GM23338 (cell line): ENCODE results near the gene AIMP1.

Source experiments
- CREB1 ChIP-seq: fragments of 250-450 bp; sonication (Bioruptor Pico); IDR thresholded peaks from 2 replicates; pipeline ENCODE4 v1.5.0; 2020; ENCODE audit warnings: low read depth, mild to moderate bottlenecking, moderate library complexity
- CTCF ChIP-seq, 2 experiments: fragments of 200-600 bp in 1 of 2; sonication (generic) in 1 of 2; conservative IDR thresholded peaks; 2 replicates each; pipeline versions ENCODE4 v1.5.1 to v1.6.1; 2016 to 2017; ENCODE audit warnings: antibody characterized with exemption in 2 of 2, low read depth in 2 of 2, mild to moderate bottlenecking in 2 of 2, moderate library complexity in 1 of 2
- ETS1 ChIP-seq: IDR thresholded peaks from 2 replicates; pipeline ENCODE4 v1.6.1; 2016; ENCODE audit warnings: antibody characterized with exemption
- EZH2 ChIP-seq: fragments of 200-600 bp; sonication (generic); IDR thresholded peaks from one replicate; pipeline ENCODE4 v1.8.0; 2017; ENCODE audit warnings: antibody characterized with exemption, mild to moderate bottlenecking, low read depth; ENCODE audit not compliant: unreplicated experiment
- EZH2phosphoT487 ChIP-seq: fragments of 200-600 bp; sonication (generic); IDR thresholded peaks from one replicate; pipeline ENCODE4 v1.8.1; 2018; ENCODE audit warnings: antibody characterized with exemption; ENCODE audit not compliant: unreplicated experiment
- JUNB ChIP-seq: IDR thresholded peaks from one replicate; pipeline ENCODE4 v1.6.1; 2016; ENCODE audit warnings: antibody characterized with exemption; ENCODE audit not compliant: unreplicated experiment
- NANOG ChIP-seq: IDR thresholded peaks from 2 replicates; pipeline ENCODE4 v1.6.1; 2016; ENCODE audit warnings: antibody characterized with exemption, borderline replicate concordance
- POLR2AphosphoS5 ChIP-seq: IDR thresholded peaks from 2 replicates; pipeline ENCODE4 v1.6.1; 2016; ENCODE audit warnings: antibody characterized with exemption, low read depth
- REST ChIP-seq: IDR thresholded peaks from one replicate; pipeline ENCODE4 v1.6.1; 2018; ENCODE audit warnings: antibody characterized with exemption; ENCODE audit not compliant: unreplicated experiment
- STAT1 ChIP-seq: IDR thresholded peaks from one replicate; pipeline ENCODE4 v1.6.1; 2016; ENCODE audit warnings: antibody characterized with exemption; ENCODE audit not compliant: unreplicated experiment
- ZNF114 ChIP-seq: fragments of 250-450 bp; sonication (Bioruptor Pico); IDR thresholded peaks from 2 replicates; pipeline ENCODE4 v1.5.0; 2020; ENCODE audit warnings: mild to moderate bottlenecking, moderate library complexity
- ZNF331 ChIP-seq: fragments of 250-450 bp; sonication (Bioruptor Pico); IDR thresholded peaks from 2 replicates; pipeline ENCODE4 v1.5.0; 2020; ENCODE audit warnings: low read depth, mild to moderate bottlenecking, moderate library complexity
- ZNF462 ChIP-seq: fragments of 250-450 bp; sonication (Bioruptor Pico); IDR thresholded peaks from 2 replicates; pipeline ENCODE4 v1.5.0; 2020; ENCODE audit warnings: mild to moderate bottlenecking, moderate library complexity

GRCh38 chr4:106315476-106315967, 828 bp upstream of the AIMP1 start:
- TF ChIP-seq CTCF (conservative IDR thresholded peaks at IDR 0.05; ENCODE audit: low read depth in 2 of 2) (no peak), EZH2phosphoT487 (no peak), POLR2AphosphoS5 (no peak), EZH2 (no peak), NANOG (no peak), REST (no peak), STAT1 (no peak), CREB1 (CRISPR knock-in tag) (no peak), ZNF462 (CRISPR knock-in tag) (no peak), JUNB (no peak), ZNF331 (no peak), ZNF114 (CRISPR knock-in tag) (no peak), ETS1 (no peak)
